GM08714 (cell line): ENCODE measurements around the gene MRPS33.

ENCODE experiments used
- H3K4me3 ChIP-seq: fragments of 200-500 bp; sonication (Bioruptor generic); 2 replicates; pipeline ENCODE4 v1.5.1; 2014; ENCODE audit warnings: mild to moderate bottlenecking, low read length, inconsistent platforms
- ZNF274 ChIP-seq: IDR thresholded peaks from 2 replicates; pipeline ENCODE4 v1.6.1; 2012; ENCODE audit warnings: mild to moderate bottlenecking, low read depth, low read length

MRPS33 gene

GRCh38 chr7:141024668-141025067 lies 9.9 kb upstream of the MRPS33 start:
- no peak overlapping the region for H3K4me3 ChIP-seq
- no peak for TF ChIP-seq ZNF274

- no peak for TF ChIP-seq ZNF274
- no peak overlapping the region for H3K4me3 ChIP-seq
These were observed 8.5 kb upstream of the MRPS33 start for GRCh38 chr7:141023295-141023694.

GRCh38 chr7:141017555-141017954 lies 2.8 kb upstream of the MRPS33 start:
- TF ChIP-seq ZNF274: no peak
- H3K4me3 ChIP-seq: no peak overlapping the region

GRCh38 chr7:141016349-141016748 lies 1.6 kb upstream of the MRPS33 start:
- no peak overlapping the region for H3K4me3 ChIP-seq
- TF ChIP-seq ZNF274: no peak

- peak overlapping the region; percentile 99 for H3K4me3 ChIP-seq
- TF ChIP-seq ZNF274: no peak
These were observed 628 bp downstream of the MRPS33 start for GRCh38 chr7:141014125-141014523.

- peak overlapping the region; percentile 99; the same call in 1 of the 2 replicates for H3K4me3 ChIP-seq
- no peak for TF ChIP-seq ZNF274
These were observed 1.4 kb downstream of the MRPS33 start for GRCh38 chr7:141013345-141013715.

GRCh38 chr7:141012696-141013344 lies 1.9 kb downstream of the MRPS33 start:
- TF ChIP-seq ZNF274: no peak
- H3K4me3 ChIP-seq: peak overlapping the region; percentile 31; the same call in 1 of the 2 replicates

- H3K4me3 ChIP-seq: no peak overlapping the region
- no peak for TF ChIP-seq ZNF274
These were observed 2.6 kb downstream of the MRPS33 start for GRCh38 chr7:141012044-141012685.

GRCh38 chr7:141011443-141011842 lies 3.3 kb downstream of the MRPS33 start:
- no peak overlapping the region for H3K4me3 ChIP-seq
- TF ChIP-seq ZNF274: no peak

- TF ChIP-seq ZNF274: no peak
- no peak overlapping the region for H3K4me3 ChIP-seq
These were observed 11.3 kb downstream of the MRPS33 start for GRCh38 chr7:141003172-141004065.

- TF ChIP-seq ZNF274: no peak
- no peak overlapping the region for H3K4me3 ChIP-seq
These were observed 13.2 kb downstream of the MRPS33 start for GRCh38 chr7:141001546-141001945.

GRCh38 chr7:141001122-141001521 lies 13.6 kb downstream of the MRPS33 start:
- H3K4me3 ChIP-seq: no peak overlapping the region
- no peak for TF ChIP-seq ZNF274

GRCh38 chr7:140998715-140999114 lies 16.0 kb downstream of the MRPS33 start:
- H3K4me3 ChIP-seq: no peak overlapping the region
- no peak for TF ChIP-seq ZNF274

GRCh38 chr7:140992422-140992821 lies 22.3 kb downstream of the MRPS33 start:
- no peak for TF ChIP-seq ZNF274
- H3K4me3 ChIP-seq: no peak overlapping the region
